ENCODE data around the gene MACF1.

GRCh38 chr1:39167632-39168209 lies 36.8 kb upstream of the MACF1 start:
- TF ChIP-seq CTCF (IDR thresholded peaks at IDR 0.05) (no peak), POLR2A (IDR thresholded peaks at IDR 0.05) (no peak)

Measured in prostate gland (tissue), 2 donors.